Neural progenitor cell (in vitro differentiated cells): Measurements from ENCODE around the gene ABCC4.

ENCODE experiments used
- CTCF ChIP-seq: fragments of 200-600 bp; sonication (generic); IDR thresholded peaks from 2 replicates; pipeline ENCODE4 v1.5.1; 2017; ENCODE audit warnings: antibody characterized with exemption, mild to moderate bottlenecking
- EZH2phosphoT487 ChIP-seq: fragments of 200-600 bp; sonication (generic); IDR thresholded peaks from 2 replicates; pipeline ENCODE4 v1.6.1; 2017; ENCODE audit warnings: antibody characterized with exemption

- no peak for TF ChIP-seq CTCF
- no peak for TF ChIP-seq EZH2phosphoT487
Measured at GRCh38 chr13:95234242-95234641, 67.0 kb downstream of the ABCC4 start.
